Measurements from ENCODE around the gene TTYH3.

Gene TTYH3

DNA sequence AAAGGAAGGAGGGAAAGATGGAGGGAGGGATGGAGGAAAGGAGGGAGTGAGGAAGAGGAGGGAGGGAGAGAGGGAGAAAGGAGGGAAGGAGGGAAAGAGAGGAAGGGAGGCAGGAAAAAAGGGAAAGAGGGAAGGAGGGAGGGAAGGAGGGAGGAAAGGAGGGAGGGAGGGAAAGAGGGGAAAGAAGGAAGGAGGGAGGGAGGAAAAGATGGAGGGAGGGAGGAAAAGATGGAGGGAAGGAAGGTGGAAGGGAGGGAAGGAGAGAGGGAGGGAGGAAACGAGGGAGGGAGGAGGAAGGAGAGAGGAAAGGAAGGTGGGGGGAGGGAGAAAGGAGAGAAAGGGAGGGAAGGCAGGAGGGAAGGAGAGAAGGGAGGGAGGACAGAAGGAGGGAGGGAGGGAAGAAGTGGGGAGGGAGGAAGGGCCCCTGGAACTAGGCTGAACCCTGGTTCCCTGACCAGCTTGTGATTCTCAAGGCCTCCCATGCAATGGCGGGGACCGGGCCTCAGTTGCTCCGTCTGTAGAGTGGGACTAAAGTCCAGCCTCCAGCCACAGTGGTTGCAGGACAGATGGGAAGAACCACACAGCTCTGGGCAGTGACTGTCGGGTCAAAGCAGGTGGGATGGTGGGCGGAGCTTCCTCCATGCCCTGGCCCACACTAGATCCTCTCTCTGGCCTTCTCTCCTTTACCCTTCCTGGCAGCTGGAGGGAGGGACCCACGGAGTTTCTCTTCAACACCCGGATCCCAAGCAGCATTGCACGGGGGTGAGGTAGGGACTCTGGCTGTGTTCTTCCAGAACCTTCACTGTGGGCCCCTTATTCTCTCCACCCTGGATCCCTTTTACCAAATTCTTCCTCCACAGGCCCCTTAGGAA lies 4.3 kb upstream of the TTYH3 start:
- H3K27ac ChIP-seq (ENCODE audit: insufficient read depth, low read depth, low read length, poor library complexity, severe bottlenecking), result no peak overlapping the region
- no peaks in the 10 kb centered on the region for H3K36me3 ChIP-seq (ENCODE audit: control insufficient read depth, insufficient read depth, low read length)
- 76 to 81% methylated on average over 9 of the region's 9 CpGs for WGBS, 2 experiments
- no peak overlapping the region for H3K4me3 ChIP-seq (ENCODE audit: insufficient read depth, low read depth, low read length)
- peaks cover 13% of the 10 kb centered on the region for H3K4me1 ChIP-seq (ENCODE audit: control insufficient read depth, insufficient read depth, low read length)
- no peaks in the 10 kb centered on the region for H3K9me3 ChIP-seq (ENCODE audit: control insufficient read depth, low read length)
- H3K27me3 ChIP-seq (ENCODE audit: control insufficient read depth, insufficient read depth, low read length, poor library complexity, severe bottlenecking), result no peaks in the 10 kb centered on the region

GRCh38 chr7:2628130-2628482 lies 3.7 kb upstream of the TTYH3 start:
- H3K36me3 ChIP-seq (ENCODE audit: control insufficient read depth, insufficient read depth, low read length), result no peaks in the 10 kb centered on the region
- H3K4me1 ChIP-seq (ENCODE audit: control insufficient read depth, insufficient read depth, low read length), result peaks cover 7% of the 10 kb centered on the region
- no peaks in the 10 kb centered on the region for H3K9me3 ChIP-seq (ENCODE audit: control insufficient read depth, low read length)
- H3K4me3 ChIP-seq (ENCODE audit: insufficient read depth, low read depth, low read length), result no peak overlapping the region
- H3K27ac ChIP-seq (ENCODE audit: insufficient read depth, low read depth, low read length, poor library complexity, severe bottlenecking), result no peak overlapping the region
- H3K27me3 ChIP-seq (ENCODE audit: control insufficient read depth, insufficient read depth, low read length, poor library complexity, severe bottlenecking), result no peaks in the 10 kb centered on the region
- 89 to 91% methylated on average over 12 of the region's 12 CpGs for WGBS, 2 experiments

DNA sequence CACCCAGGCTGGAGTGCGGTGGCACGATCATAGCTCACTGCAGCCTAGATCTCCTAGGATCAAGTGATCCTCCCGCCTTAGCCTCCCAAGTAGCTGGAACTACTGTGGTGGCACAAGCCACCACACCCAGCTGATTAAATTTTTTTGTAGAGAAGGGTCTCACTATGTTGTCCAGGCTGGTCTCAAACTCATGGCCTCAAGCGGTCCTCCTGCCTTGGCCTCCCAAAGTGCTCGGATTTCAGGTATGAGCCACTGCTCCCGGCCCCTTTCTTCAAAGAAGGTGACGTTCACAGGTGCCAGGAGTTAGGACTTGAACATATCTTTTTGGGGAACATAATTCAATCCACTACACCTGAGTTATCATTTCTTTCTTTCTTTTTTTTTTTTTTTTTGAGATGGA lies 2.9 kb upstream of the TTYH3 start:
- Histone ChIP-seq H3K9me3 (ENCODE audit: control insufficient read depth, low read length) (no peaks in the 10 kb centered on the region), H3K4me3 (ENCODE audit: insufficient read depth, low read depth, low read length) (no peak overlapping the region), H3K36me3 (ENCODE audit: control insufficient read depth, insufficient read depth, low read length) (no peaks in the 10 kb centered on the region), H3K4me1 (ENCODE audit: control insufficient read depth, insufficient read depth, low read length) (peaks cover 6% of the 10 kb centered on the region), H3K27me3 (ENCODE audit: control insufficient read depth, insufficient read depth, low read length, poor library complexity, severe bottlenecking) (no peaks in the 10 kb centered on the region), H3K27ac (ENCODE audit: insufficient read depth, low read depth, low read length, poor library complexity, severe bottlenecking) (no peak overlapping the region)
- 93% methylated on average over 7 of the region's 7 CpGs for WGBS, 2 experiments

DNA sequence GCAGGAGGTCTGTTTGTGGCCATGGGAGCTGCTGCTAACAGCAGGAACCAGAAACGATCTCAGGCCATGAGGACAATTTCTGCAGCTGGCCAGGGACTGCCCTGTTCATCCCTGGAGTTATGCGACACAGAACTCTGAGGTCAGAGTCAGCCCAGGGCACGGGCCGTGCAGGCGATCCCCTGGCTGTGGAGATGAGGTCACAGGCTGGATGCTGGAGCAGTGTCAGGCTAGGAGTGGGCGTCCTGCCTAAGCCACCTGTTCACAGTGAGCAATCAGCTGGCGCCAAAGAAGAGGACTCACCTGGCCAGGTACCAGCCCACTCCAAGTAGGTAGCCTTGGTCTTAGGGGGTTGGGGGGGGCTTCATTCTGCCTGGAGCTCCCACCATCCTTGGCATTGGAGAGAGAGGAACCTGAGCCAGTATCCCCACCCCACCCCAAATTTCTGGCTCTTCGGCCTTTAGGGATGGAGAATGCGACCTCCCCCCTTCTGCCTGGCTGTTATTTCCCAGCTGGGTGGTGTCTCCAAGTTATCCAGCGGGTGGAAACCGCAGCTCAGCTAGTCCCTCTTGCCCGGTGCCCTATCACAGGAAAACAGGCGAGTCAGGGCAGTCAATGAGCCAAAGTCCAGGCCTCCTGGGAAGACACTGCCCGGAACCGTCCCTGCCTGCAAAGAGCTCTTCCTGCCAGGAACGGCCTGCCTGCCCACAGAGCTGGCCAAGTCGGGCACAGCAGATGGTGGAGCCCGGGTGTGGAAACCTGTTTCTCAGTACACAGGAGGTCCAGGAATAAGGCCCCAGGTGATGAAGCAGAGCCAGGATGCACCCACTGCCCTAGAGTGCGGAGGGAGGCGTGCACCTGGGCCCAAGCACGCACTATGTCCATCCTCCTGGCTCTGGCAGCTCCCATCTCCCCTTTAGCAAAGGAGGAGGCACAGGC lies 1.8 kb upstream of the TTYH3 start:
- WGBS, 2 experiments, result 88 to 91% methylated on average over 21 of the region's 21 CpGs
- no peaks in the 10 kb centered on the region for H3K36me3 ChIP-seq (ENCODE audit: control insufficient read depth, insufficient read depth, low read length)
- peaks cover 10% of the 10 kb centered on the region for H3K4me1 ChIP-seq (ENCODE audit: control insufficient read depth, insufficient read depth, low read length)
- no peaks in the 10 kb centered on the region for H3K27me3 ChIP-seq (ENCODE audit: control insufficient read depth, insufficient read depth, low read length, poor library complexity, severe bottlenecking)
- no peak overlapping the region for H3K27ac ChIP-seq (ENCODE audit: insufficient read depth, low read depth, low read length, poor library complexity, severe bottlenecking)
- no peak overlapping the region for H3K4me3 ChIP-seq (ENCODE audit: insufficient read depth, low read depth, low read length)
- H3K9me3 ChIP-seq (ENCODE audit: control insufficient read depth, low read length), result no peaks in the 10 kb centered on the region

GRCh38 chr7:2632733-2633537 lies 1.1 kb downstream of the TTYH3 start:
- H3K4me1 ChIP-seq (ENCODE audit: control insufficient read depth, insufficient read depth, low read length), result peaks cover 22% of the 10 kb centered on the region
- WGBS, 2 experiments, result 3 to 6% methylated on average over 35 of the region's 35 CpGs
- H3K36me3 ChIP-seq (ENCODE audit: control insufficient read depth, insufficient read depth, low read length), result peaks cover 4% of the 10 kb centered on the region
- no peak overlapping the region for H3K27ac ChIP-seq (ENCODE audit: insufficient read depth, low read depth, low read length, poor library complexity, severe bottlenecking)
- H3K27me3 ChIP-seq (ENCODE audit: control insufficient read depth, insufficient read depth, low read length, poor library complexity, severe bottlenecking), result no peaks in the 10 kb centered on the region
- no peaks in the 10 kb centered on the region for H3K9me3 ChIP-seq (ENCODE audit: control insufficient read depth, low read length)
- H3K4me3 ChIP-seq (ENCODE audit: insufficient read depth, low read depth, low read length), result peak overlapping the region; percentile 93

- Histone ChIP-seq H3K4me1 (ENCODE audit: control insufficient read depth, insufficient read depth, low read length) (peaks cover 28% of the 10 kb centered on the region), H3K27me3 (ENCODE audit: control insufficient read depth, insufficient read depth, low read length, poor library complexity, severe bottlenecking) (no peaks in the 10 kb centered on the region), H3K36me3 (ENCODE audit: control insufficient read depth, insufficient read depth, low read length) (peaks cover 4% of the 10 kb centered on the region), H3K9me3 (ENCODE audit: control insufficient read depth, low read length) (no peaks in the 10 kb centered on the region), H3K4me3 (ENCODE audit: insufficient read depth, low read depth, low read length) (peak overlapping the region; percentile 93), H3K27ac (ENCODE audit: insufficient read depth, low read depth, low read length, poor library complexity, severe bottlenecking) (no peak overlapping the region)
- WGBS, 2 experiments, result 38 to 41% methylated on average over 22 of the region's 22 CpGs
Measured at GRCh38 chr7:2633538-2634266, 1.9 kb downstream of the TTYH3 start.

DNA sequence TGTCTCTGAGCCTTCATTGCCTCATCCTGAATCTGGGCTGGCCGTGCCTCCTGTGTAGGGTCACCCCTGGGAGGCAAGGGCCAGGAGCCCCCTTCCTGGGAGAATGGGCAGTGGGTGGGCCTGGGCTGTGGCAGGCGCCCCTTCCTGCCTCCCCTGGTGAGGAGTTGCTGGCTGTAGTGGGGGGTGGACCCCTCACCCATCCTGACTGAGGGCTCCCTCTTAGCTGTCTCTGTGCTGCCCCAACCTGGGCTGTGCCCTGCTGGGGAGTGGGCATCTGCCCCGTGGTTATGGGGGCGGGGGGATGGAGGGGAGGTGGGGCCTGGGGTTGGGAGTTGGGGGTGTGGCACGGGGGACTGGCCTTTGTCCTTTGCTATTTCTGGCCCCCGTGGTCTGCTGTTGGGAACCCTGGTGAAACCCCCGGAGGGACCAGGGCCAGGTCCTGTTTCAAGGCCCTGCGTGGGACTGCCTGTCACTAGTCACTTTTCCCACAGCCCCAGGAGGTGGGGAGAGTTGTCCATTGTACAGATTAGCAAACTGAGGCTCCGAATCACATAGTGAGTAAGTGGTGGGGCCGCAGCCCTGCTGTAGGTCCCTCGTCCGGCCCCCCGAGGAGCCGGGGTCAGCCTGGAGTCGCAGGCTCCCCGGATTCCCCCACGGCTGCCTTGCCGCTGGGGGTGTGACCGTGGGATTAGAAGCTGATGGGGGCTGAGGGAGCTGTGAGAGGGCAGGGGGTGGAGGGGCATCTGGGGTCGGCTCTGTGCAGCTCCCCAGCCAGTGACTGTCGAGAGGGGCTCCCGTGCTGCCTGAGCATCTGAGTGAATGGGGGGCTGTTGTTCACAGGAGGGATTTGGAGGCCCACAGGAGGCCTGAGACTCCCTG lies 2.7 kb downstream of the TTYH3 start:
- H3K27ac ChIP-seq (ENCODE audit: insufficient read depth, low read depth, low read length, poor library complexity, severe bottlenecking), result no peak overlapping the region
- no peaks in the 10 kb centered on the region for H3K27me3 ChIP-seq (ENCODE audit: control insufficient read depth, insufficient read depth, low read length, poor library complexity, severe bottlenecking)
- H3K36me3 ChIP-seq (ENCODE audit: control insufficient read depth, insufficient read depth, low read length), result peaks cover 4% of the 10 kb centered on the region
- no peaks in the 10 kb centered on the region for H3K9me3 ChIP-seq (ENCODE audit: control insufficient read depth, low read length)
- peaks cover 28% of the 10 kb centered on the region for H3K4me1 ChIP-seq (ENCODE audit: control insufficient read depth, insufficient read depth, low read length)
- WGBS, 2 experiments, result 88 to 93% methylated on average over 22 of the region's 22 CpGs
- peak overlapping the region; percentile 93 for H3K4me3 ChIP-seq (ENCODE audit: insufficient read depth, low read depth, low read length)

- Histone ChIP-seq H3K4me1 (ENCODE audit: control insufficient read depth, insufficient read depth, low read length) (peaks cover 28% of the 10 kb centered on the region), H3K4me3 (ENCODE audit: insufficient read depth, low read depth, low read length) (no peak overlapping the region), H3K27ac (ENCODE audit: insufficient read depth, low read depth, low read length, poor library complexity, severe bottlenecking) (no peak overlapping the region), H3K27me3 (ENCODE audit: control insufficient read depth, insufficient read depth, low read length, poor library complexity, severe bottlenecking) (no peaks in the 10 kb centered on the region), H3K36me3 (ENCODE audit: control insufficient read depth, insufficient read depth, low read length) (peaks cover 4% of the 10 kb centered on the region), H3K9me3 (ENCODE audit: control insufficient read depth, low read length) (no peaks in the 10 kb centered on the region)
- WGBS, 2 experiments, result 96% methylated on average over 15 of the region's 15 CpGs
Measured at GRCh38 chr7:2635148-2635668, 3.4 kb downstream of the TTYH3 start.

Data from ectodermal cell (in vitro differentiated cells).